Glutamatergic neuron (in vitro differentiated cells): ENCODE results near the gene JDP2. TPM values are rescaled to one million over a fixed set of nuclear protein-coding genes. Genes with fewer than 3 reads are reported as not detected.

Source experiments
- DNase-seq: peaks from one replicate; pipeline ENCODE4 v3.0.0; 2022
- H3K27ac Mint-ChIP-seq: one replicate; pipeline ENCODE4 v1.8.0; 2020; ENCODE audit warnings: mild to moderate bottlenecking, mixed read lengths, inconsistent platforms; ENCODE audit not compliant: unreplicated experiment
- H3K27me3 Mint-ChIP-seq: one replicate; pipeline ENCODE4 v1.8.0; 2020; ENCODE audit warnings: mild to moderate bottlenecking, moderate library complexity, mixed read lengths, inconsistent platforms; ENCODE audit not compliant: unreplicated experiment
- H3K36me3 Mint-ChIP-seq: one replicate; pipeline ENCODE4 v1.8.0; 2020; ENCODE audit warnings: mild to moderate bottlenecking, mixed read lengths, inconsistent platforms; ENCODE audit not compliant: unreplicated experiment
- H3K4me1 Mint-ChIP-seq: one replicate; pipeline ENCODE4 v1.8.0; 2020; ENCODE audit warnings: mild to moderate bottlenecking, low read depth, mixed read lengths, inconsistent platforms; ENCODE audit not compliant: unreplicated experiment
- H3K4me3 Mint-ChIP-seq: one replicate; pipeline ENCODE4 v1.8.0; 2020; ENCODE audit warnings: mild to moderate bottlenecking, mixed read lengths, inconsistent platforms; ENCODE audit not compliant: unreplicated experiment
- H3K9me3 Mint-ChIP-seq: one replicate; pipeline ENCODE4 v1.8.0; 2020; ENCODE audit warnings: mild to moderate bottlenecking, moderate library complexity, mixed read lengths, inconsistent platforms; ENCODE audit not compliant: unreplicated experiment
- CTCF ChIP-seq: fragments of 200-600 bp; sonication (generic); IDR thresholded peaks from one replicate; pipeline ENCODE4 v1.5.0; 2021; ENCODE audit not compliant: partially characterized antibody, unreplicated experiment
- total RNA-seq: library from RNA; stranded (reverse); fragmentation: NEBNext Ultra II Directional; extraction: Animal tissue kit (Norgen Biotek cat#: 25700); gene quantifications from one replicate; pipeline ENCODE4 v1.2.1, GENCODE V29; 2021; ENCODE audit not compliant: unreplicated experiment

The JDP2 gene
- total RNA-seq, 1 donor from 2014 or later, result 5.7 TPM

GRCh38 chr14:75461303-75461702, 33.5 kb downstream of the JDP2 start:
- H3K9me3 Mint-ChIP-seq, result peaks cover 7% of the 10 kb centered on the region
- DNase-seq, result no peak
- TF ChIP-seq CTCF, result no peak
- H3K36me3 Mint-ChIP-seq, result no peaks in the 10 kb centered on the region
- peaks cover 4% of the 10 kb centered on the region for H3K4me1 Mint-ChIP-seq
- no peak overlapping the region for H3K27ac Mint-ChIP-seq
- no peak overlapping the region for H3K4me3 Mint-ChIP-seq
- peaks cover 4% of the 10 kb centered on the region for H3K27me3 Mint-ChIP-seq

GRCh38 chr14:75461755-75462349, 34.0 kb downstream of the JDP2 start:
- Mint-ChIP-seq H3K27me3 (peaks cover 4% of the 10 kb centered on the region), H3K36me3 (no peaks in the 10 kb centered on the region), H3K4me1 (peaks cover 4% of the 10 kb centered on the region), H3K27ac (no peak overlapping the region), H3K4me3 (no peak overlapping the region), H3K9me3 (peaks cover 7% of the 10 kb centered on the region)
- TF ChIP-seq CTCF, result no peak
- DNase-seq, result no peak

- TF ChIP-seq CTCF, result no peak
- Mint-ChIP-seq H3K27me3 (peaks cover 2% of the 10 kb centered on the region), H3K9me3 (peaks cover 4% of the 10 kb centered on the region), H3K4me1 (peaks cover 4% of the 10 kb centered on the region), H3K27ac (no peak overlapping the region), H3K36me3 (no peaks in the 10 kb centered on the region), H3K4me3 (no peak overlapping the region)
- DNase-seq, result no peak
Observed at GRCh38 chr14:75464626-75465025, 36.8 kb downstream of the JDP2 start.

- no peak for TF ChIP-seq CTCF
- DNase-seq, result no peak
- H3K36me3 Mint-ChIP-seq, result no peaks in the 10 kb centered on the region
- H3K27me3 Mint-ChIP-seq, result peaks cover 4% of the 10 kb centered on the region
- H3K4me3 Mint-ChIP-seq, result no peak overlapping the region
- H3K9me3 Mint-ChIP-seq, result no peaks in the 10 kb centered on the region
- H3K27ac Mint-ChIP-seq, result no peak overlapping the region
- H3K4me1 Mint-ChIP-seq, result no peaks in the 10 kb centered on the region
Observed at GRCh38 chr14:75467763-75468162, 39.9 kb downstream of the JDP2 start.

GRCh38 chr14:75469164-75469563, 41.3 kb downstream of the JDP2 start:
- no peaks in the 10 kb centered on the region for H3K4me1 Mint-ChIP-seq
- TF ChIP-seq CTCF, result no peak
- DNase-seq, result no peak
- H3K4me3 Mint-ChIP-seq, result no peak overlapping the region
- H3K27me3 Mint-ChIP-seq, result peaks cover 2% of the 10 kb centered on the region
- no peaks in the 10 kb centered on the region for H3K9me3 Mint-ChIP-seq
- H3K27ac Mint-ChIP-seq, result no peak overlapping the region
- no peaks in the 10 kb centered on the region for H3K36me3 Mint-ChIP-seq
